ENCODE results near the gene TWSG1.

DNA sequence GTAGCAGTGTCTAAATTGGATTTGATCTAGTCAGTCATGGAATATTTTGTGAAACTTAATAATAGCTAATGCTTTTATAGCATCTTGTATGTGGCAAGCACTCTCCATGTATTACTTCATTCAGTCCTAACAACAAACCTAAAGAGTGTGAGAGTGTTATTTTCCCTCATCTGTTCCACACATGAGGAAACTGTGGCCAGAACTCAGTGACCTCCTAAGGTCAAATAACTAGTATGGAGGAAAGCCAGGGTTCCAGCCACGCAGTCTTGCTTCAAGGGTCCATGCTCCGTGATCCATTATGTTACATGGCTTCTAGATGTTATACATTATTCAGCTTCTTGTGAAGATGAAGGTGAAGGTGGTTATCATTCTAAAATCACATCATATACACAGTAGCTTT is 45.5 kb downstream of the TWSG1 start:
- TF ChIP-seq, protein P1, sequence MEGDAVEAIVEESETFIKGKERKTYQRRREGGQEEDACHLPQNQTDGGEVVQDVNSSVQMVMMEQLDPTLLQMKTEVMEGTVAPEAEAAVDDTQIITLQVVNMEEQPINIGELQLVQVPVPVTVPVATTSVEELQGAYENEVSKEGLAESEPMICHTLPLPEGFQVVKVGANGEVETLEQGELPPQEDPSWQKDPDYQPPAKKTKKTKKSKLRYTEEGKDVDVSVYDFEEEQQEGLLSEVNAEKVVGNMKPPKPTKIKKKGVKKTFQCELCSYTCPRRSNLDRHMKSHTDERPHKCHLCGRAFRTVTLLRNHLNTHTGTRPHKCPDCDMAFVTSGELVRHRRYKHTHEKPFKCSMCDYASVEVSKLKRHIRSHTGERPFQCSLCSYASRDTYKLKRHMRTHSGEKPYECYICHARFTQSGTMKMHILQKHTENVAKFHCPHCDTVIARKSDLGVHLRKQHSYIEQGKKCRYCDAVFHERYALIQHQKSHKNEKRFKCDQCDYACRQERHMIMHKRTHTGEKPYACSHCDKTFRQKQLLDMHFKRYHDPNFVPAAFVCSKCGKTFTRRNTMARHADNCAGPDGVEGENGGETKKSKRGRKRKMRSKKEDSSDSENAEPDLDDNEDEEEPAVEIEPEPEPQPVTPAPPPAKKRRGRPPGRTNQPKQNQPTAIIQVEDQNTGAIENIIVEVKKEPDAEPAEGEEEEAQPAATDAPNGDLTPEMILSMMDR (conservative IDR thresholded peaks at IDR 0.05; ENCODE audit: low read length), result no peak
- no peak for TF ChIP-seq EZH2phosphoT487 (IDR thresholded peaks at IDR 0.05; ENCODE audit: borderline replicate concordance)
